ENCODE data around the gene MAPKAP1. TPM values are rescaled to one million over a fixed set of nuclear protein-coding genes. Genes with fewer than 3 reads are reported as not detected.

The MAPKAP1 gene
- total RNA-seq, 1 donor from 2014 or later = 29.4 TPM

GRCh38 chr9:125564631-125565030 is 142.4 kb downstream of the MAPKAP1 start:
- DNase-seq (ENCODE audit: low spot score) = peak; percentile 75

DNA sequence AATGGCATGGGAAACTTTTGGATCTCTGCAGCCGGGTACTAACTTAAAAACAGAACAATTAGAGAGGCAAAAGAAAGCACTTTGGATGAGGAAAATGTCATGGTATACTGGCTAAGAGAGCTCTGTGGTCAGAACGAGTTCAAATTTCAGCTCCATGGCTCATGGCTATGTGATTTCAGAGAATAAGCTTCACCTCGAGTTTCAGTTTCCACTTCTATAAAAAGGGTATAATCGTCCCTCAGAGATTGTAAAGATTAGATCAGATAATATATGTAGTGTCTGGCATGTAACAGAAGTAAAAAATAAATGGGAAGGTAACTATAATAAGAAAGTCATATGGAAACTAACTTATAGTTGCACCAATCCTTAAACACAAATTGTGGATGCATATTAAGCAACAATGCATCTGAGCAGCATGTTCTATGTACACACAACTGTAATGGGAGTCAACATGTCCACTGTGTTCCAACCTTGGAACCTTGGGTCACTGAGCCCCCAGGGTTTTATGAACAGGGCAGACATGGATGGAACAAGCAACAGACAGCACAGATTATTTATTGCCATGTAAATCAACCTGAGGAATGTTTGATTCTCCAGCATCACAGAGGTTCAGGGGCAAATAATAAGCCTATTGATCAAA is 145.4 kb downstream of the MAPKAP1 start:
- DNase-seq (ENCODE audit: low spot score) = no peak

GRCh38 chr9:125559894-125560293 is 147.1 kb downstream of the MAPKAP1 start:
- peak; percentile 61 for DNase-seq (ENCODE audit: low spot score)

GRCh38 chr9:125559194-125559593 is 147.8 kb downstream of the MAPKAP1 start:
- DNase-seq (ENCODE audit: low spot score) = peak; percentile 49

DNA sequence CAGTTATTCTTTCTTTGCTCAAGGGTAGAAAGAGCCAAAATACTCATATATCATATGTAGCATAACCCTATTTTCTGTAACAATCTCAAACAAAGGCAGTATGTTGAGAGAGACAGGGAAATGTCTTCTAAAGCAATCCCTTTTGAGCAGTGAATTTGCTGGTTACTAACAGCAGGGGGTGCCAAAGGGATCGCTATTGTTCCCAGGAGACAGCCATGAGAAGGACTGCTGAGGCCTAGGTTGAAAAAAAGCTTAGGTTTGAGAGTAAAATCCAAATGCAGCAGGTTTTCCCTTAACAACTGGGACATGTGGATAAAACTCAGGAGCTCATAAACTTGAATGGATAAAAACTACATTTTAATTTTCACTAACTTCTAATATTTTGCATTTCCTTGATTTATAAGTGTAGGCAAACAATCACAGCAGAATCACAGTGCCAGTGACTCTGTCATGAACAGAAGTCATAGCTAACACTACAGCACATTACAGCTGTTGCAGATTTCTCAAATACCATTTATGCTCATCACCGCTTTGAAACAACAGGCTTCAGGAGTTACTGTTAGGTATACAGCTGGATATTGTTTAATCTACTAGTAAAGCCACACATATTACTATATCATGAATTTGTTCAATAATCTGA is 148.4 kb downstream of the MAPKAP1 start:
- peak; percentile 83 for DNase-seq (ENCODE audit: low spot score)

DNA sequence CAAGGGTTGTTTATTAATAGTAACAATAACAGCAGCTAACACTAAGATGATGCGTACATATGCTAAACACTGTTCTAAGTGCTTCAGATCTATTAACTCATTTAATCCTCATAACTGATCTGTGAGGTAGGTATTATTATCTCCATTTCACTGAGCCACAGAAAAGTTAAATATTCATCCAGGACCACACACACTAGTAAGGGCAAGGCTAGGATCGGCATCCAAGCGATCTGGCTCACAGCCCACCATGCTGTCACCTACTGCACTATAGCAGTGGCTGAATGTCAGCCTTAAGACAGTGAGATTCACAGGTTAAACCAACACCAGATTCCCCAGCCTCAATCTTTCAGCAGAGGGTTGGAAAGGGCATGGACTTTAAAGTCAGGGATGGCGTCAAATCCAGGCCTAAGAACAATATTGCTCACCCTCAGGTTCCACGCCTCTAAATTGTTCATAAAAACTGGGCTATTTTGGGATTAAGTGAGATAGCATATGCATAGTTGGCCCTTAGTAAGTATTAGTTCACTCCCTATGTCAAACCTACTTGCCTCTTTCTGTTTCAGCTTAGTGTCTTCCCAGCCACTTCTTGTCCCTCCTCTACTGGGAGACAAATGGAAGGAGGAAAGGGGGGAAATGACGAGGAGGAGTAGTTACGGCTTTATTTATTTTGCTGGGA is 150.8 kb downstream of the MAPKAP1 start:
- peak; percentile 72 for DNase-seq (ENCODE audit: low spot score)

DNA sequence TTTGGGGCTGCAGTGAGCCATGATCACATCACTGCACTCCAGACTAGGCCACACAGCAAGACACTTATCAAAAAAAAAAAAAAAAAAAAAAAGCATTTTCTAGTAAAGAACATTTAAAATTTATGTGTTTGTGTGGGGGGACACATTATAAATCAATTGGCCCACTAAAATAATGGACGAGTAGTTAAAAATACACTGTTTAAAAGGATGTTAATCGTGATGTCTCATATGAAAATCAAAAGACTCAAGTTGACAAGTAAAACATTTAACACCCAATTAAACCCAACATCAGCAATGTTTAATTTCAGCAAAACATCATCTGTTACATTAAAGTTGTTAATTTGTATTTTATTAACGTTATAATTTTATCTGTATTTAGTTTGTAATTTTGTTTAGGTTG is 152.3 kb downstream of the MAPKAP1 start:
- no peak for DNase-seq (ENCODE audit: low spot score)

DNA sequence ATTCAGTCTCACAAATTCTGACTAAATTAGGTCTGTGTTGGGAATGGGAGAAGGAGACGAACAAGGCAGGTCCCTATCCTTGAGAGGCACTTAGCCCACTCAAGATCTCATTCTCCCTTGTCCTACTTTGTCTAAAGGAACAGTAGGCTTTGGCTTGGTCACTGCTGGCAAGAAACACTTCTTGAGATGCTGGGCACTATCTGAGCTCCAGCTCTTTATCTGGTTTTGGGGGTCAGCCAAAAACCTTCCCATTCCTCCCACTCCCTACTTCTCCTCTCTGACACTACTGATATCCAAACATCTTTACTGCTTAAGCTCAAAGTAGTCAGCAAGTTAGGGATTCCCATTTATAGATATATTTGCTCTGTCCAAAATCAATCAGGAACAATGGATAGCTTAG is 155.2 kb downstream of the MAPKAP1 start:
- no peak for DNase-seq (ENCODE audit: low spot score)

- DNase-seq (ENCODE audit: low spot score) = peak; percentile 45
Measured at GRCh38 chr9:125549891-125550885, 156.8 kb downstream of the MAPKAP1 start.

DNA sequence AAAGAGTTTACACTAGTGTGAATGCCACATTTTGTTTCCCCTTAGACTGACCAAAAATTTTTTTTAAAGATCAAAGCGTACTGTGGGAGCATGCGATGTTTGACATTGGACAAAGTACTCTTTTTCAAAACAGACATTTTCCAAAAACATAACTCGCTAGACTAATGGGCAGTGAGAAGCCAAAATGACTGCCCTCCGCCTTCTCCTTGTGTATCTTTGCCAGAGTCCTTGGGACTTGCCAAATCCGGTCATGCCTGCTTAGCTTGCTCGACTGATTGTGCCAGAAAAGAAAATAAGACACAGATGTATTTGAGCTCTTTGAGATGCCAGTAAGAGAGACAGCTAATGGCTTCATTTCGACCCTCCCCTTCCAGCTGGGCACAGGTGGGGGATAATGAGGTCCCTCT is 157.5 kb downstream of the MAPKAP1 start:
- DNase-seq (ENCODE audit: low spot score) = peak; percentile 78

DNA sequence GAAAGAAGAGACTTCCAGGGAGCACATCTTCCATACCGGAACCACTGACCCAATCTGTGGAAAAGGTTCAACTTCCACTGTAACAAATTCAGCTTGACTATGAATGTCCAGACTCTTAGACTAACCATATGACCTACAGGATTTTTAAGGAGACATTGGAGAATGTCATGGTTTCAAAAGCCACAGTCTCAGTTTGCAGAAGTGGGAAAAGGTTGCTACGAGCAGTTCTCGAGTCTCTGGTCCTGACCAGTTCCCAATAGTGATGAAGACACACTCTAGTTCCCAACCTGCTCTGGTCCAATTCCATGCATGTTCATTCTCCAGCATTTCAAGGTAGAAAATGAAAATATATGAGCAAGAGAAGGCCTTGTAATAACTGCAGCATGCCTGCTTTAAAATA is 158.0 kb downstream of the MAPKAP1 start:
- DNase-seq (ENCODE audit: low spot score) = no peak

GRCh38 chr9:125548141-125548540 is 158.9 kb downstream of the MAPKAP1 start:
- no peak for DNase-seq (ENCODE audit: low spot score)

DNA sequence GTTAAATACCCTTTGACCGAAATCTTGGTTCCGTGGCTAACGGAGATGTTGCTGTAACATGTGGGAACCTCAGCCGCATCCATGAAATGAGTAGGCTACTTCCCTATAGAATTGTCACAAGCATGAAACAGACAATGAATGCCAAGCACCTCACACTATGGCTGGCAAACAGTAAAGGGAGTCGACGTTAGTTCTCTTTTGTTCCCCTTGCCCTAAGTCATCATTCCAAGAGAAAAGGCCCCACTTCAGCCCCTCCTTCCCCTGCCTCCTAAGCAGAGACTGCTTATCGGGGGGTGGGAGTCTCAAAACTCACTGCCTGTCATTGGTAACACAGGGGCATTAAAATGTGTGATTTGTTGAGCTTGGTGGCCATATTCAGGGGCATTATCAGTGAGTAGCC is 159.6 kb downstream of the MAPKAP1 start:
- no peak for DNase-seq (ENCODE audit: low spot score)

DNA sequence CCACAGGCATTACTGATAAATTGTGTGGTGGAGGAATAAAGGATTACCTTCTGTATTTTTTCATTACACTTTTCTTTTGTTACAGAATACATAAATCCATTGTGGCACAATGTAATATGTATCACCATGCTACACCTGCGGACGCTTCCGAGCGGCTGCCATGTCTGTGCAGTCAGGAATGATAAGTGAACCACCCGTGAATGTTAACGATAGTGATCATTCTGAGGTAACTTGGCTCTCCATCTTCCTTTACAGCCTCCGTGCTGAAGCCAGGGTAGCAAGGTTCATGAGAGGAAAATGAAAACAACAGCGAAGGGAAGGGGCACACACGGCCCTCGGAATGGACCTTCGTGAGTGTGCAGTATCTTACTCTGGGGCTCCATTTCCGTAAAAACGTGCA is 161.2 kb downstream of the MAPKAP1 start:
- no peak for DNase-seq (ENCODE audit: low spot score)

DNA sequence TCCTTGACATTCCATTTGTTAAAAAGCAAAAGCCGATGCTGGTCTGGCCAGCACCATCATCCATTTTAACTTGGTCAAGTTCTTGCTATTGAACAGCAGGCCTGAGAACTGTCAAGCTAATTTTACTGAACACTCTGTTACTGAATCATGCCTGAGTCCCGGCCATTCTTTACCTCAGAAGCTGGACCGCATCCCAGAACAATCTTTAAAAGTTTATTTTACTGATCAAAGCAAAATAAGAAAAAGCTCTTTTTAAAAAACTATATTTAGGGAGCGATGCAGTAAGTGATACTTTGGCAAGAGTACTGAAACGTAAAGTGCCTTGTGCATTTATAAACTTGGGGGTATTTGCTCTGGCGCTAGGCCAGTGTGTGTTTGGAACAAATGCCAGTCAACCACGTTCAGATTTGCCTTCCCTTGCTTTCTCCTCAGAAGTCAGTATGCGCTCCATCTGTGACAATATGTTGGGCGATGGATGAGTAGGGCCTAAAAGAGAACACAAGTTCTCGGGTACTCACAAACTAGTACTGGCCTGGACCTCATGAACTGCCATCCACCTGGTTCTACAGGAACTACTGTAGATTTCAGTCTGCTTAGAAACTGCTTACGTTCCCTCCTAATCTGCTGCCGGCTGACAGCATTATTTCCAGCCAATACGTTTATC is 161.9 kb downstream of the MAPKAP1 start:
- peak; percentile 90 for DNase-seq (ENCODE audit: low spot score)

DNA sequence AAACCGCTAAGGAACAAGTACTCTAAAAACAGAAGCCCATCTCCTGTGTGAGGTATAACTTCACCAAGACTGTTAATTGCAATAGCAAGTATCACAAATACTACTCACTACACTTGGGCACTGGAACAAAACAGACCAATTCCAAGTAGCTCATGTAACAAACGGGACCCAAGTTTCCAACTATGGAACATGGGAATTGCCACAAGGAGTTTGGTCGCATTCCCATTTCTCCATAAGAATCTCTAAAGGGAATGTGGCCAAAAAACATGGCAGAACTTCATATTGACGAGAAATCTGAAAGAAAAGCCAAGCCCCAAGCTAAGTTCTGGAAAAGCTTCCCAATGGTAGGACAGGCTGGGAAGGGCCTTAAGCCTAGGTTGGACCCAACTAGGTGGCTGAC is 162.5 kb downstream of the MAPKAP1 start:
- no peak for DNase-seq (ENCODE audit: low spot score)

DNA sequence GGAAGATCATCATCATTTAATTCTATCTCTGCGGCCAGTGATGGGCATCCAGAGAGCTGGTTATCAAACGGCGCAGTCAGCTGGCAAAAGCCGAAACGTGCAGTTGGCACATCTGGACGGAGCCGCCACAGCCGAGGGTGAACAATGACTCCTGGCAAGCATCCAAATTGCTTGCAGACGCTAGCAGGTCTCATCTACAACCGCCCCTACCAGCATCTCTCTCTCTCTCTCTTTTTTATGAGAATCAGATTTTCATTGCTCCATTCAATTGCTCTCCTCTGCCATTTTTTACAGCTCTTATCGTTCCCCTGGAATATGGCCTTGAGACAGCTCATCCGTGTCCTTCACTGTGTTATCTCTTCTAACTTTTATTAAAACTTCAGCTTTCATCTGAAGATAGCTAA is 165.2 kb downstream of the MAPKAP1 start:
- no peak for DNase-seq (ENCODE audit: low spot score)

GRCh38 chr9:125540497-125540896 is 166.5 kb downstream of the MAPKAP1 start:
- DNase-seq (ENCODE audit: low spot score) = no peak

DNA sequence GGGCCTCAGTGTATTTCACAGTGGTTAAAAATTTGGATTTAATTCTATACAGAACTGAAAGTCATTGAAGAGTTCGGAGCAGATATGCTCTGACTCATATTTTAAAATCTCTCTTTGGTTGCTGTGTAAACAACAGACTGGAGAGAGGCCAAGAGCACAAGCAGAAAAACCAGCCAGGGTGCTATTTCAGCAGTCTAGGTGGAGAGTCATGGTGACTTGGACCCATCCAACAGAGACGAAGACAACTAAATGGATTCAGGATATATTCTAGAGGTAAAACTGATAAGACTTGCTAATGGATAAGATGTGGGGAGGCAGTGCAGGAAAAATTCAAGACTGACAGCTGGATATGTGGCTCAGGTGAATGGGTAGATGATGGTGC is 168.9 kb downstream of the MAPKAP1 start:
- DNase-seq (ENCODE audit: low spot score) = peak; percentile 82

- no peak for DNase-seq (ENCODE audit: low spot score)
Measured at GRCh38 chr9:125537442-125538091, 169.4 kb downstream of the MAPKAP1 start.

DNA sequence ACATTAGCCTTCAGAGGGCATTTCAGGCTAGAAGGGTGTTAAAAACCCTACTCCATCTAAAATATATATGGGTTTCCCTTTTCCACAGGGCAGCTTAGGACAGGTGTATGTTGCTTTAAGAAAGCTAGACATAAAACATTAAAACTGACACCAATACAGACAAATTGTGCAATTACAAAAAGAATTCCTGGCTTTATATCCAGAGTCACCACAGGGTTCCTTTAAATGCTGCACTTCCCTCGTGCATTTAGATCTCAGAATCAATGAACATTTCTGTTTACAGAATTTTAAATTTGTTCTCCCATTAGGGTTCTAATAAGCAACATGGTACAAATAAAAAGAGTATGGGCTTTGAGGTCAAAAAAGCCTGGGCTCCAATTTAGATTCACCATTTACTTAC is 170.2 kb downstream of the MAPKAP1 start:
- DNase-seq (ENCODE audit: low spot score) = no peak
